ENCODE results near the gene CKS2. TPM values are rescaled to one million over a fixed set of nuclear protein-coding genes. Genes with fewer than 3 reads are reported as not detected.

The CKS2 gene
- total and polyA plus RNA-seq, 2 of the 4 experiments (the other 2 are of a cell fraction): 192 to 261 TPM

GRCh38 chr9:89352874-89353649, 42.1 kb downstream of the CKS2 start:
- Histone ChIP-seq H2AK9ac (replicated peaks; ENCODE audit: low read depth, low read length, poor library complexity) (no peak overlapping the region), H3K14ac (replicated peaks; ENCODE audit: low read depth, low read length) (no peak overlapping the region), H3K36me3 (ENCODE audit: control insufficient read depth, insufficient read depth, low read length) (peaks cover 70% of the 10 kb centered on the region), H2AFZ (replicated peaks; ENCODE audit: low read length, poor library complexity) (no peak overlapping the region), H2BK15ac (ENCODE audit: low read depth, low read length) (no peak overlapping the region), H3K23ac (ENCODE audit: low read depth, low read length) (no peak overlapping the region), H2BK20ac (ENCODE audit: low read depth, low read length) (no peak overlapping the region), H3K4me2 (ENCODE audit: low read depth, low read length) (no peak overlapping the region), H4K5ac (ENCODE audit: low read depth, low read length) (no peak overlapping the region), H3K9ac (ENCODE audit: low read depth, low read length) (no peak overlapping the region), H3K27ac (ENCODE audit: insufficient read depth, low read length) (no peak overlapping the region), H3K4me1 (ENCODE audit: control insufficient read depth, insufficient read depth, low read length) (peaks cover 2% of the 10 kb centered on the region; the same call in 1 of the 2 replicates), H2BK120ac (ENCODE audit: low read depth, low read length) (no peak overlapping the region), H3K56ac (ENCODE audit: extremely low read depth, insufficient read depth, low read length) (no peak overlapping the region), H3K18ac (ENCODE audit: low read depth, low read length) (no peak overlapping the region), H3K4me3 (ENCODE audit: insufficient read depth, low read depth, low read length) (no peak overlapping the region), H4K8ac (ENCODE audit: low read depth in 2 of 2, low read length in 2 of 2) (no peak overlapping the region), H2AK5ac (ENCODE audit: low read depth, low read length) (no peak overlapping the region), H4K91ac (ENCODE audit: insufficient read depth, low read depth, low read length) (no peak overlapping the region), H3K9me1 (ENCODE audit: insufficient read depth, low read length) (peaks cover 3% of the 10 kb centered on the region; the same call in 1 of the 2 replicates), H2BK5ac (ENCODE audit: low read depth, low read length, poor library complexity, severe bottlenecking) (no peak overlapping the region), H3K79me1 (ENCODE audit: low read depth in 1 of 2, low read length in 2 of 2) (peaks cover 4 to 20% of the 10 kb centered on the region in 2 experiments; a peak in 3 of 4 replicates), H3K4ac (ENCODE audit: low read depth, low read length) (no peak overlapping the region), H3K9me3 (ENCODE audit: control insufficient read depth, insufficient read depth, low read length) (no peaks in the 10 kb centered on the region), H4K20me1 (ENCODE audit: insufficient read depth, low read length) (no peaks in the 10 kb centered on the region; the same call in 1 of the 2 replicates), H3K27me3 (ENCODE audit: control insufficient read depth, insufficient read depth, low read length) (no peaks in the 10 kb centered on the region)
- 78% methylated on average over 4 of the region's 8 CpGs; no CpG with 5 or more reads in 1 of the 2 experiments for WGBS, 2 experiments (ENCODE audit: extremely low coverage in 2 of 2, insufficient read length in 1 of 2)
- no TSS peak for BruUV-seq (replicated peaks)
- in situ Hi-C loops (cut with MboI; ENCODE audit: low sequenced_read_pairs): no loop called here
- ATAC-seq (ENCODE audit: low read depth) (no peak), DNase-seq (no peak)
- POLR2A ChIA-PET (ENCODE audit: unreplicated experiment): no interaction called here
- dilution Hi-C loops (cut with HindIII; ENCODE audit: low sequenced_read_pairs, unreplicated experiment): no loop called here
- intact Hi-C loops (cut with micrococcal nuclease): no loop called here
- CTCF ChIA-PET: interaction anchor here (0.6 kb wide), 1 partner anchor 241 kb away, joined by 3 read pairs; no protein-coding TSS in a partner anchor
- no peak for TF ChIP-seq MAFK (IDR thresholded peaks at IDR 0.05; ENCODE audit: low read depth, low read length)
- no peak for TF ChIP-seq RFX5 (IDR thresholded peaks at IDR 0.05; ENCODE audit: low read depth, low read length)
- TF ChIP-seq CEBPB (IDR thresholded peaks at IDR 0.05; ENCODE audit: low read depth, low read length): no peak
- no peak for TF ChIP-seq BHLHE40 (IDR thresholded peaks at IDR 0.05; ENCODE audit: low read depth, low read length)
- no peak for TF ChIP-seq SMC3 (IDR thresholded peaks at IDR 0.05; ENCODE audit: low read depth, low read length)
- TF ChIP-seq NFE2L2 (IDR thresholded peaks at IDR 0.05; ENCODE audit: low read depth, low read length): no peak
- TF ChIP-seq ELK1 (IDR thresholded peaks at IDR 0.05; ENCODE audit: borderline replicate concordance, low read depth, low read length): no peak
- TF ChIP-seq USF2 (IDR thresholded peaks at IDR 0.05; ENCODE audit: low read depth, low read length): no peak
- no peak for TF ChIP-seq RAD21 (IDR thresholded peaks at IDR 0.05; ENCODE audit: low read length)
- TF ChIP-seq CHD1 (IDR thresholded peaks at IDR 0.05; ENCODE audit: low read depth, low read length): no peak
- TF ChIP-seq MXI1 (IDR thresholded peaks at IDR 0.05; ENCODE audit: borderline replicate concordance, low read depth, low read length): no peak
- no peak for TF ChIP-seq MAZ (IDR thresholded peaks at IDR 0.05; ENCODE audit: borderline replicate concordance, low read depth, low read length)
- no peak for TF ChIP-seq CTCF (conservative IDR thresholded peaks at IDR 0.05; ENCODE audit: low read depth, low read length)
- TF ChIP-seq RCOR1 (IDR thresholded peaks at IDR 0.05; ENCODE audit: insufficient replicate concordance, low read length): no peak
- TF ChIP-seq POLR2A (IDR thresholded peaks at IDR 0.05; ENCODE audit: low read depth, low read length): no peak

Measured in IMR-90 (cell line).